ENCODE results near the gene CPXM2.

GRCh38 chr10:123935680-123936079 lies 44.1 kb upstream of the CPXM2 start:
- TF ChIP-seq EZH2 (IDR thresholded peaks at IDR 0.05; ENCODE audit: insufficient read depth, poor library complexity, severe bottlenecking), result no peak
- TF ChIP-seq EZH2phosphoT487 (IDR thresholded peaks at IDR 0.05; ENCODE audit: insufficient read depth, low read depth), result no peak
